Loucy (cell line): Measurements from ENCODE around the gene DLX3.

Experiments used
- CTCF ChIP-seq: fragments of 200-600 bp; sonication (generic); conservative IDR thresholded peaks from 2 replicates; pipeline ENCODE4 v1.5.1; 2014; ENCODE audit warnings: mild to moderate bottlenecking, antibody characterized with exemption, low read length
- EZH2phosphoT487 ChIP-seq: fragments of 200-600 bp; IDR thresholded peaks from 2 replicates; pipeline ENCODE4 v1.6.1; 2018; ENCODE audit warnings: antibody characterized with exemption, mild to moderate bottlenecking, moderate library complexity, borderline replicate concordance

GRCh38 chr17:49946964-49947584, 48.0 kb downstream of the DLX3 start:
- no peak for TF ChIP-seq CTCF
- no peak for TF ChIP-seq EZH2phosphoT487
